Activated CD4-positive, alpha-beta T cell treated with anti-CD3 and anti-CD28 coated beads, Interleukin-2, amount 50 U/mL, for 1 hour (primary cell): Measurements from ENCODE around the gene ARHGAP1.
"Not testable (repeated sequence)": the region's sequence is repeated elsewhere in the genome, so short reads cannot be mapped to it uniquely, and the experiment has no call there.

ENCODE experiments used
- DNase-seq: peaks from one replicate; pipeline ENCODE4 v3.0.0-alpha.2; 2020

Gene ARHGAP1

GRCh38 chr11:46722566-46723358 is 22.3 kb upstream of the ARHGAP1 start:
- no peak for DNase-seq

- DNase-seq = no peak
Observed at GRCh38 chr11:46721286-46721685, 20.9 kb upstream of the ARHGAP1 start.

- DNase-seq = no peak
Observed at GRCh38 chr11:46719543-46720218, 19.3 kb upstream of the ARHGAP1 start.

- no peak for DNase-seq
Observed at GRCh38 chr11:46719048-46719542, 18.7 kb upstream of the ARHGAP1 start, which contains the start of gene F2. F2 (plus strand) TSS chr11:46719213; CDS start chr11:46719236, 23 bp downstream.

- DNase-seq = no peak
Observed at GRCh38 chr11:46718155-46719019, 18.0 kb upstream of the ARHGAP1 start.

GRCh38 chr11:46717825-46718154 is 17.4 kb upstream of the ARHGAP1 start:
- not testable (repeated sequence) for DNase-seq

- DNase-seq = no peak
Observed at GRCh38 chr11:46712874-46713576, 12.6 kb upstream of the ARHGAP1 start.

GRCh38 chr11:46711303-46711702 is 10.9 kb upstream of the ARHGAP1 start:
- no peak for DNase-seq

- no peak for DNase-seq
Observed at GRCh38 chr11:46710821-46711269, 10.4 kb upstream of the ARHGAP1 start.

- DNase-seq = not testable (repeated sequence)
Observed at GRCh38 chr11:46709351-46709750, 8.9 kb upstream of the ARHGAP1 start.

GRCh38 chr11:46706886-46707285 is 6.5 kb upstream of the ARHGAP1 start:
- DNase-seq = no peak

GRCh38 chr11:46705070-46705688 is 4.8 kb upstream of the ARHGAP1 start:
- no peak for DNase-seq

- no peak for DNase-seq
Observed at GRCh38 chr11:46701078-46701654, 747 bp upstream of the ARHGAP1 start.

- no peak for DNase-seq
Observed at GRCh38 chr11:46698597-46698996, 1.8 kb downstream of the ARHGAP1 start.

- no peak for DNase-seq
Observed at GRCh38 chr11:46697723-46698122, 2.7 kb downstream of the ARHGAP1 start.

GRCh38 chr11:46697303-46697702 is 3.1 kb downstream of the ARHGAP1 start:
- no peak for DNase-seq

- no peak for DNase-seq
Observed at GRCh38 chr11:46696212-46696558, 4.2 kb downstream of the ARHGAP1 start.

- no peak for DNase-seq
Observed at GRCh38 chr11:46695345-46696211, 4.8 kb downstream of the ARHGAP1 start.

- no peak for DNase-seq
Observed at GRCh38 chr11:46694607-46695006, 5.8 kb downstream of the ARHGAP1 start.

- DNase-seq = no peak
Observed at GRCh38 chr11:46694072-46694471, 6.3 kb downstream of the ARHGAP1 start.

GRCh38 chr11:46693597-46694012 is 6.8 kb downstream of the ARHGAP1 start:
- DNase-seq = no peak
